Measurements from ENCODE around the gene GCKR.

The GCKR gene

GRCh38 chr2:27496357-27497287 lies at the start of gene GCKR:
TSS of gene GCKR (plus strand) at chr2:27496839. CDS start at chr2:27496905, 66 bp downstream.
- no peak for DNase-seq

GRCh38 chr2:27448381-27448780 lies 48.3 kb upstream of the GCKR start:
- DNase-seq = no peak

- no peak for DNase-seq
These were observed 45.5 kb upstream of the GCKR start for GRCh38 chr2:27451095-27451494.

- DNase-seq = no peak
These were observed 42.7 kb upstream of the GCKR start for GRCh38 chr2:27453968-27454367.

GRCh38 chr2:27461118-27461517 lies 35.5 kb upstream of the GCKR start:
- DNase-seq = no peak

GRCh38 chr2:27464443-27464842 lies 32.2 kb upstream of the GCKR start:
- DNase-seq = no peak

- no peak for DNase-seq
These were observed 24.7 kb upstream of the GCKR start for GRCh38 chr2:27471961-27472360.

GRCh38 chr2:27485496-27485895 lies 11.1 kb upstream of the GCKR start:
- DNase-seq = no peak

- no peak for DNase-seq
These were observed 7.5 kb upstream of the GCKR start for GRCh38 chr2:27489118-27489497.

- peak; percentile 97 for DNase-seq
These were observed 6.9 kb upstream of the GCKR start, which contains the start of gene IFT172 for GRCh38 chr2:27489498-27490397. TSS of gene IFT172 (minus strand) at chr2:27489743. CDS start at chr2:27489653, 90 bp downstream.

GRCh38 chr2:27492557-27492956 lies 4.1 kb upstream of the GCKR start:
- no peak for DNase-seq

- no peak for DNase-seq
These were observed 2.7 kb upstream of the GCKR start for GRCh38 chr2:27493948-27494283.

- no peak for DNase-seq
These were observed 2.2 kb upstream of the GCKR start for GRCh38 chr2:27494284-27494943.

GRCh38 chr2:27494944-27495554 lies 1.6 kb upstream of the GCKR start, which contains the start of gene FNDC4:
TSS of gene FNDC4 (minus strand) at chr2:27495200. CDS start at chr2:27494679, 521 bp downstream.
- no peak for DNase-seq

- no peak for DNase-seq
These were observed 741 bp upstream of the GCKR start for GRCh38 chr2:27495840-27496356.

GRCh38 chr2:27497288-27497627 lies 619 bp downstream of the GCKR start:
- DNase-seq = no peak

- DNase-seq = no peak
These were observed 2.3 kb downstream of the GCKR start for GRCh38 chr2:27498975-27499374.

GRCh38 chr2:27501042-27501441 lies 4.4 kb downstream of the GCKR start:
- DNase-seq = no peak

GRCh38 chr2:27502142-27502541 lies 5.5 kb downstream of the GCKR start:
- DNase-seq = no peak

- no peak for DNase-seq
These were observed 9.9 kb downstream of the GCKR start for GRCh38 chr2:27506587-27506986.

- DNase-seq = no peak
These were observed 10.7 kb downstream of the GCKR start for GRCh38 chr2:27507293-27507692.

GRCh38 chr2:27509326-27509725 lies 12.7 kb downstream of the GCKR start:
- DNase-seq = no peak
